MCF 10A (cell line): Measurements from ENCODE around the gene MAML2. TPM values are rescaled to one million over a fixed set of nuclear protein-coding genes. Genes with fewer than 3 reads are reported as not detected.

Experiments used
- BruUV-seq: library from RNA; stranded (reverse); fragments of 400-500 nt; replicated peaks from 2 replicates; lab custom pipeline; 2021; lab: Mats Ljungman, UMichigan
- CTCF ChIA-PET: fragments of 300-600 bp; sonication (Branson Sonifier 250); formaldehyde crosslinking; extraction: SDS; loops from one replicate; lab custom pipeline; 2021; ENCODE audit warnings: antibody characterized with exemption, inconsistent platforms; lab: Yijun Ruan, JAX
- POLR2A ChIA-PET: fragments of 300-600, 350-650 bp; sonication (Branson Sonifier 250); formaldehyde crosslinking; extraction: SDS; loops from one replicate; lab custom pipeline; 2020; ENCODE audit warnings: antibody characterized with exemption, inconsistent platforms; lab: Yijun Ruan, JAX
- DNase-seq: peaks from one replicate; pipeline ENCODE4 v3.0.0-alpha.2; 2018; ENCODE audit not compliant: unreplicated experiment
- H3K27ac Mint-ChIP-seq: one replicate; pipeline ENCODE4 v1.8.0; 2022; ENCODE audit warnings: mild to moderate bottlenecking, low read depth, mixed read lengths; ENCODE audit not compliant: unreplicated experiment
- H3K27me3 Mint-ChIP-seq: one replicate; pipeline ENCODE4 v1.8.0; 2022; ENCODE audit warnings: mixed read lengths; ENCODE audit not compliant: insufficient read depth, unreplicated experiment
- H3K36me3 Mint-ChIP-seq: one replicate; pipeline ENCODE4 v1.8.0; 2022; ENCODE audit warnings: mild to moderate bottlenecking, moderate library complexity, mixed read lengths; ENCODE audit not compliant: insufficient read depth, unreplicated experiment
- H3K4me1 Mint-ChIP-seq: one replicate; pipeline ENCODE4 v1.8.0; 2022; ENCODE audit warnings: mixed read lengths; ENCODE audit not compliant: insufficient read depth, unreplicated experiment
- H3K4me3 Mint-ChIP-seq: one replicate; pipeline ENCODE4 v1.8.0; 2022; ENCODE audit warnings: mild to moderate bottlenecking, moderate library complexity, mixed read lengths; ENCODE audit not compliant: unreplicated experiment
- H3K9me3 Mint-ChIP-seq: one replicate; pipeline ENCODE4 v1.8.0; 2022; ENCODE audit warnings: mixed read lengths; ENCODE audit not compliant: unreplicated experiment
- intact Hi-C: fragments of 100-400 bp; cut with micrococcal nuclease; formaldehyde crosslinking; loops from 2 replicates; pipeline ENCODE4 v1.14.1; 2022
- total RNA-seq: library from RNA; stranded (reverse); gene quantifications from 2 replicates; pipeline ENCODE4 v1.2.3, GENCODE V29; 2022
- TF ChIP-seq, protein P1 (sequence below): fragments of 200-600 bp; IDR thresholded peaks from one replicate; pipeline ENCODE4 v1.8.0; 2022; ENCODE audit warnings: antibody characterized with exemption, mild to moderate bottlenecking; ENCODE audit not compliant: unreplicated experiment

The MAML2 gene
- total RNA-seq, 1 experiment from 2014 or later = 8.6 TPM

DNA sequence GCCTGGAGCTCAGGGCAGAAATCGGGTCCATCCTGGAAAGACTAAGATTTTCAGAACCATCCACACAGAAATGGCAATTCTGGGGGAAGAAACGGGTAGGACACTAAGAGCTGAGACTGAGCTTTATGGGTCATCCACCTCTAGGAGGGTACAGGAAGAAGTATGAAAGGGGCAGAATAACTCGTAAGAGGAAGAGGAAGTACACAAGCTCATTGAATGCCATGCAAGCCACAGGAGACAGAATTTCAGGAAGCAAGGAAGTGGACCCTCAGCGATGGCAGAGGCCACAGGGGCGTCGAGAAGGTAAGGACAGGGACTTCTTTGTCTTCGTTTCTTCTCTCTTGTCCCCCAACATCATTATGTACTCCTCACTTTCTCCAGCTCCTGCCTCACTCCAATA is 169.6 kb downstream of the MAML2 start:
- no peak overlapping the region for H3K27ac Mint-ChIP-seq
- H3K4me1 Mint-ChIP-seq = peaks cover 18% of the 10 kb centered on the region
- POLR2A ChIA-PET = interaction anchor here (0.7 to 1.3 kb wide), 2 partner anchors 10 to 14 kb away, joined by 4 read pairs; no protein-coding TSS in a partner anchor
- intact Hi-C loops = no loop called here
- TF ChIP-seq, protein P1, sequence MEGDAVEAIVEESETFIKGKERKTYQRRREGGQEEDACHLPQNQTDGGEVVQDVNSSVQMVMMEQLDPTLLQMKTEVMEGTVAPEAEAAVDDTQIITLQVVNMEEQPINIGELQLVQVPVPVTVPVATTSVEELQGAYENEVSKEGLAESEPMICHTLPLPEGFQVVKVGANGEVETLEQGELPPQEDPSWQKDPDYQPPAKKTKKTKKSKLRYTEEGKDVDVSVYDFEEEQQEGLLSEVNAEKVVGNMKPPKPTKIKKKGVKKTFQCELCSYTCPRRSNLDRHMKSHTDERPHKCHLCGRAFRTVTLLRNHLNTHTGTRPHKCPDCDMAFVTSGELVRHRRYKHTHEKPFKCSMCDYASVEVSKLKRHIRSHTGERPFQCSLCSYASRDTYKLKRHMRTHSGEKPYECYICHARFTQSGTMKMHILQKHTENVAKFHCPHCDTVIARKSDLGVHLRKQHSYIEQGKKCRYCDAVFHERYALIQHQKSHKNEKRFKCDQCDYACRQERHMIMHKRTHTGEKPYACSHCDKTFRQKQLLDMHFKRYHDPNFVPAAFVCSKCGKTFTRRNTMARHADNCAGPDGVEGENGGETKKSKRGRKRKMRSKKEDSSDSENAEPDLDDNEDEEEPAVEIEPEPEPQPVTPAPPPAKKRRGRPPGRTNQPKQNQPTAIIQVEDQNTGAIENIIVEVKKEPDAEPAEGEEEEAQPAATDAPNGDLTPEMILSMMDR = no peak
- H3K9me3 Mint-ChIP-seq = no peaks in the 10 kb centered on the region
- no peaks in the 10 kb centered on the region for H3K36me3 Mint-ChIP-seq
- no peak overlapping the region for H3K4me3 Mint-ChIP-seq
- CTCF ChIA-PET = interaction anchor here (0.6 to 0.8 kb wide), 3 partner anchors 38 to 137 kb away, joined by 3 to 5 read pairs (median 4); no protein-coding TSS in a partner anchor
- no peaks in the 10 kb centered on the region for H3K27me3 Mint-ChIP-seq
- DNase-seq = no peak
- no TSS peak for BruUV-seq

DNA sequence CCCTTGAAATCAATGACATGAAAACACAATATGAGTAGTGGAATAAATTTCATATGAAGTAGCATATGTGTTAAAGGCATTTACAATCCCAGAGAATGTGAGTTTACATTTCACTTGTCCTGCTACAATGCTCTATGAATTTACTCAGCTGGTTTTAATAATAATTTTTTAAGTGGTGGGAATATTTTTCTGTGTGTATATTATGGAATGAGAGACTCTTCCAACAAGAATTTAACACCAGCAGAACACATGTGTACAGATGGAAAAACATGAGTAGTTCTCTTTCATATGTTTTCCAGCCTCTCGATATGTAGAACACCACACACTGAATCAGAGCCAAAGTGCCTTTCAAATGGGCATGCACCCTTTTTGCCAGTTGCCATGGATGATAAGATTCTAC is 170.4 kb downstream of the MAML2 start:
- Mint-ChIP-seq H3K9me3 (no peaks in the 10 kb centered on the region), H3K27ac (no peak overlapping the region), H3K4me1 (peaks cover 19% of the 10 kb centered on the region), H3K36me3 (no peaks in the 10 kb centered on the region), H3K27me3 (no peaks in the 10 kb centered on the region), H3K4me3 (no peak overlapping the region)
- no peak for DNase-seq
- BruUV-seq = no TSS peak
- POLR2A ChIA-PET = interaction anchor here (0.9 to 1.3 kb wide), 2 partner anchors 15 to 57 kb away, joined by 3 to 4 read pairs; no protein-coding TSS in a partner anchor
- CTCF ChIA-PET = interaction anchor here (0.7 to 1.0 kb wide), 4 partner anchors 13 to 170 kb away, joined by 3 to 5 read pairs (median 4); partner anchors contain the start of gene MAML2
- intact Hi-C loops = no loop called here
- TF ChIP-seq, protein P1 = no peak

DNA sequence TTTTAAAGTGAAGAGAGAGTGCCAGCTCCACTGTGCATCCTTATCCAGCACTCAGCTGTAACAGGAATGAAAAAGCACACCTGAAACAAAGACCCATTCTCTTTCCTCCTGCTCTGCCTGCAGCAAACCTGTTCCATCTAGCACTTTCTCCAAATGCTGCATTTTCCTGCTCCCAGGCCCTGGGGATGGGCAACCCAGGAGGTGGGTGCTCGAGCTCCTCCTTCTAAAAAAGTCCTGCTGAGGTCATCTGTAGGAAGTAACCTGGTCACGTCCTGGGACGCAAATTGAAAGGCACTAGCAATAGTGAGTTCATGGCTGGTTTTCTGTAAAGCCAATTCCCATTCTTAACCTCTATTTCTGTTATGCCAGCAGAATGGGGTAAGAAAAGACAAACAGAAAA is 173.7 kb downstream of the MAML2 start:
- no TSS peak for BruUV-seq
- H3K27me3 Mint-ChIP-seq = no peaks in the 10 kb centered on the region
- H3K4me1 Mint-ChIP-seq = peaks cover 34% of the 10 kb centered on the region

DNA sequence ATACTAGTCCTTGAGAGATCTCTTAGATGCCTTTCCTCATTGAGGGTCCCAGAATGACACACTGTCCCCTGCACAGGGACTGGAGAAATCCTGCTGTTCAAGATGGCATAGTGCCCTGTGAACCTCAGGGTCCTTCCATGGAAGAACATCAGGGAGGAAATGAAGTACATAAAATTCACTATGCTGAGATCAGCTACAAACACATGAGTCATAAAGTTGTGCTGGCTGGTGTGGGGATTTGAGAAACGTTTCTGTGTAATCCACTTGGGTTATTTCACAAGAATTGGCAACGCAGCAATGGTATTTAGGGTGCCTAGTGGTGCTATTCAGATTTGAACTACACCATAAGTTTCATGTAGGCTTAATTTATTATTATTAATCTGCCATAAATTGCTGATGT is 174.4 kb downstream of the MAML2 start:
- CTCF ChIA-PET = interaction anchor here (0.6 to 5.5 kb wide), 5 partner anchors 60 to 174 kb away, joined by 3 to 37 read pairs (median 4); partner anchors contain the start of gene MAML2

More for the DNA sequence above, 173.7 kb downstream of the MAML2 start:
- CTCF ChIA-PET = interaction anchor here (0.6 to 5.5 kb wide), 6 partner anchors 31 to 996 kb away, joined by 3 to 37 read pairs (median 4); partner anchors contain the start of gene MAML2
- POLR2A ChIA-PET = interaction anchor here (0.6 to 3.7 kb wide), 24 partner anchors 9 to 174 kb away, joined by 3 to 21 read pairs (median 5); partner anchors contain the start of gene MAML2
- DNase-seq = peak; percentile 10
- Mint-ChIP-seq H3K4me3 (no peak overlapping the region), H3K36me3 (no peaks in the 10 kb centered on the region), H3K9me3 (no peaks in the 10 kb centered on the region), H3K27ac (peak overlapping the region; percentile 63)
- intact Hi-C loops = no loop called here
- TF ChIP-seq, protein P1 = no peak

More for the DNA sequence above, 174.4 kb downstream of the MAML2 start:
- Mint-ChIP-seq H3K9me3 (no peaks in the 10 kb centered on the region), H3K27ac (peak overlapping the region; percentile 63), H3K4me3 (peak overlapping the region; percentile 28), H3K4me1 (peaks cover 34% of the 10 kb centered on the region), H3K27me3 (no peaks in the 10 kb centered on the region), H3K36me3 (no peaks in the 10 kb centered on the region)
- intact Hi-C loops = no loop called here
- peak; percentile 94 for DNase-seq
- POLR2A ChIA-PET = interaction anchor here (0.6 to 3.7 kb wide), 25 partner anchors 9 to 378 kb away, joined by 3 to 21 read pairs (median 5); partner anchors contain the start of genes CEP57 and MAML2
- BruUV-seq = no TSS peak
- TF ChIP-seq, protein P1 = no peak
